Measurements from ENCODE around the gene PPARG. TPM values are rescaled to one million over a fixed set of nuclear protein-coding genes. Genes with fewer than 3 reads are reported as not detected.

PPARG gene
- total and polyA plus RNA-seq, 2 experiments from 2014 or later = 0.45 to 1.2 TPM

- Histone ChIP-seq H3K36me3 (no peaks in the 10 kb centered on the region), H3K27me3 (no peaks in the 10 kb centered on the region), H3K9me3 (ENCODE audit: low read depth) (no peaks in the 10 kb centered on the region), H3K4me3 (no peak overlapping the region), H3K4me1 (ENCODE audit: low read depth) (no peaks in the 10 kb centered on the region), H3K27ac (no peak overlapping the region)
- no peak for DNase-seq (ENCODE audit: low read depth in 1 of 2, low spot score in 1 of 2)
- TF ChIP-seq CTCF (IDR thresholded peaks at IDR 0.05; ENCODE audit: low read depth, low read length) = no peak
These were observed 126.3 kb downstream of the PPARG start for GRCh38 chr3:12415014-12415680.

- Histone ChIP-seq H3K9me3 (ENCODE audit: low read depth) (no peaks in the 10 kb centered on the region), H3K27me3 (no peaks in the 10 kb centered on the region), H3K36me3 (no peaks in the 10 kb centered on the region), H3K4me3 (no peak overlapping the region), H3K27ac (no peak overlapping the region), H3K4me1 (ENCODE audit: low read depth) (no peaks in the 10 kb centered on the region)
- no peak for TF ChIP-seq CTCF (IDR thresholded peaks at IDR 0.05; ENCODE audit: low read depth, low read length)
- no peak for DNase-seq (ENCODE audit: low read depth in 1 of 2, low spot score in 1 of 2)
These were observed 127.9 kb downstream of the PPARG start for GRCh38 chr3:12416731-12417130.

- H3K9me3 ChIP-seq (ENCODE audit: low read depth) = no peaks in the 10 kb centered on the region
- no peak for DNase-seq (ENCODE audit: low read depth in 1 of 2, low spot score in 1 of 2)
- H3K27ac ChIP-seq = no peak overlapping the region
- H3K36me3 ChIP-seq = no peaks in the 10 kb centered on the region
- no peak for TF ChIP-seq CTCF (IDR thresholded peaks at IDR 0.05; ENCODE audit: low read depth, low read length)
- H3K27me3 ChIP-seq = no peaks in the 10 kb centered on the region
- peaks cover 4% of the 10 kb centered on the region for H3K4me1 ChIP-seq (ENCODE audit: low read depth)
- H3K4me3 ChIP-seq = no peak overlapping the region
These were observed 131.5 kb downstream of the PPARG start for GRCh38 chr3:12420393-12420792.

- no peak for TF ChIP-seq CTCF (IDR thresholded peaks at IDR 0.05; ENCODE audit: low read depth, low read length)
- Histone ChIP-seq H3K27ac (no peak overlapping the region), H3K4me3 (no peak overlapping the region), H3K36me3 (no peaks in the 10 kb centered on the region), H3K4me1 (ENCODE audit: low read depth) (peaks cover 4% of the 10 kb centered on the region), H3K9me3 (ENCODE audit: low read depth) (no peaks in the 10 kb centered on the region), H3K27me3 (no peaks in the 10 kb centered on the region)
- no peak for DNase-seq (ENCODE audit: low read depth in 1 of 2, low spot score in 1 of 2)
These were observed 132.3 kb downstream of the PPARG start for GRCh38 chr3:12421132-12421531.

GRCh38 chr3:12423131-12423530, 134.3 kb downstream of the PPARG start:
- Histone ChIP-seq H3K4me3 (no peak overlapping the region), H3K36me3 (no peaks in the 10 kb centered on the region), H3K9me3 (ENCODE audit: low read depth) (no peaks in the 10 kb centered on the region), H3K27me3 (no peaks in the 10 kb centered on the region), H3K27ac (no peak overlapping the region), H3K4me1 (ENCODE audit: low read depth) (peaks cover 4% of the 10 kb centered on the region)
- no peak for TF ChIP-seq CTCF (IDR thresholded peaks at IDR 0.05; ENCODE audit: low read depth, low read length)
- no peak for DNase-seq (ENCODE audit: low read depth in 1 of 2, low spot score in 1 of 2)
